Testis (tissue), 2 donors: ENCODE results near the gene GRIN2C.

ENCODE experiments used
- CTCF ChIP-seq, 3 experiments: fragments of 450-650 bp in 2 of 3; fragments of 200-600 bp in 1 of 3; sonication (generic) in 1 of 3; IDR thresholded peaks; one replicate each; pipeline ENCODE4 v1.5.1; 2016 to 2019; ENCODE audit warnings: antibody characterized with exemption in 3 of 3, mild to moderate bottlenecking in 2 of 3, moderate library complexity in 1 of 3
- POLR2A ChIP-seq: fragments of 450-650 bp; IDR thresholded peaks from one replicate; pipeline ENCODE4 v1.6.1; 2017; ENCODE audit warnings: antibody characterized with exemption, mild to moderate bottlenecking, moderate library complexity

GRCh38 chr17:74807925-74808324 is 51.8 kb downstream of the GRIN2C start:
- TF ChIP-seq POLR2A (no peak), CTCF (IDR thresholded peaks at IDR 0.05) (no peak)
